AG04450 (cell line): ENCODE results near the gene TOR4A. TPM values are rescaled to one million over a fixed set of nuclear protein-coding genes. Genes with fewer than 3 reads are reported as not detected.

ENCODE experiments used
- CTCF ChIA-PET: fragments of 300-600, 350-600 bp; formaldehyde crosslinking; extraction: SDS; loops from one replicate; lab custom pipeline; 2022; ENCODE audit warnings: antibody characterized with exemption, inconsistent platforms; lab: Charles Lee
- POLR2A ChIA-PET: fragments of 350-600 bp; formaldehyde crosslinking; extraction: SDS; loops from one replicate; lab custom pipeline; 2021; ENCODE audit warnings: antibody characterized with exemption, inconsistent platforms; lab: Yijun Ruan, JAX
- DNase-seq: peaks from one replicate; pipeline ENCODE4 v3.0.0-alpha.2; 2011; ENCODE audit warnings: low read depth, low spot score
- H3K27ac ChIP-seq: one replicate; pipeline ENCODE4 v1.5.1; 2012; ENCODE audit warnings: low read depth, low read length, control low read depth
- H3K27me3 ChIP-seq: one replicate; pipeline ENCODE4 v1.6.0; 2012; ENCODE audit warnings: low read length; ENCODE audit not compliant: control insufficient read depth, insufficient read depth
- H3K4me3 ChIP-seq: 2 replicates; pipeline ENCODE4 v1.5.1; 2011; ENCODE audit warnings: mild to moderate bottlenecking, low read depth, low read length, control low read depth
- H3K9me3 ChIP-seq: 2 replicates; pipeline ENCODE4 v1.5.1; 2012; ENCODE audit warnings: low read length; ENCODE audit not compliant: control insufficient read depth, insufficient read depth
- CTCF ChIP-seq: IDR thresholded peaks from 2 replicates; pipeline ENCODE4 v1.5.1; 2011; ENCODE audit warnings: low read depth, low read length, control low read depth, inconsistent platforms
- polyA minus RNA-seq: library from RNA; depleted of rRNA, polyadenylated mRNA; stranded (reverse); fragments of >200 nt; gene quantifications from 2 replicates; pipeline ENCODE4 v1.2.3, GENCODE V29; 2011; rRNA and poly(A)+ RNA removed
- polyA plus RNA-seq: library from polyadenylated mRNA; depleted of rRNA; stranded (reverse); fragments of >200 nt; gene quantifications from 2 replicates; pipeline ENCODE4 v1.2.3, GENCODE V29; 2011; rRNA removed

The TOR4A gene
- polyA plus RNA-seq = 14.1 and 18.7 TPM in 2 replicates
- 10.9 and 14.8 TPM in 2 replicates for polyA minus RNA-seq

- Histone ChIP-seq H3K27ac (peak within 1 kb of the TSS; percentile 84), H3K27me3 (no peaks in the 10 kb centered on the region), H3K9me3 (peaks cover 5% of the 10 kb centered on the region; the same call in 1 of the 2 replicates), H3K4me3 (peak within 1 kb of the TSS; percentile 77)
- DNase-seq = peak; percentile 54
- CTCF ChIA-PET = interaction anchor here (1.3 kb wide), 1 partner anchor 41 kb away, joined by 5 read pairs; no protein-coding TSS in a partner anchor
- TF ChIP-seq CTCF = peak; percentile 38
- POLR2A ChIA-PET = interaction anchor here (0.5 to 1.8 kb wide), 8 partner anchors 10 to 285 kb away, joined by 3 to 21 read pairs (median 4); partner anchors contain the start of genes NELFB, PAXX and TUBB4B
Measured at GRCh38 chr9:137277329-137278041, at the start of gene TOR4A. TOR4A (plus strand) TSS chr9:137277726; CDS start chr9:137278690, 964 bp downstream.

DNA sequence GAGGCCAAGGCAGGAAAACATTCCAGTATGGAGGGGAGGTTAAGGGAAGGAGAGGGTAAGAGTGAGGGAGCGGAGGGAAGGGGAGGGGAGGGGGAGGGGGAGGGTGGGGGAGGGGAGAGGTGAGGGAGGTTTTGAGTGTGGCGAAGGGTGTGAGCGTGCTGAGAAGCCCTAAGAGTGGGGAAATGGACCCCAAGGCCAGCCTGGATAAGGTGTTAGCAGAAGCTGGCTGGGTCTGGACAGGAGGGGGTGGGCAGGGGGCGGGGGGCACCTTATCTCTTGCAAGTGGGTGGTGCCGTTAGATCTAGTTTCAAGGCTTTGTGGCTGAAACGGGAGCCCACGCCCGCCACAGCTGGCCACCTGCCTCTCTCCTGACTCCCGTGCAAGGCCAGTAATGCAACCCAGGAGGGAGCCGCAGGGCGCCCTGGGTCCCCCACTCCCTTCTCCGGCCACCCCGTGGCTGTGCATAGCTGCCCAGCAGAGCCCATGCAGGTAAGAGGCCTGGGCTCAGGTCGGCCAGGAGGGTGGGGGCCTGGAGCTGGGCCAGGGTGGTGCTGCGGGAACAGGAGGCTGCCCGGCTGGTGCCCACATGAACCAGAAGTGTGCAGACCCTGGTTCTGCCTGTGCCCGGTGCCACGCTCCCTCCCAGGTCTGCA, 49.5 kb upstream of the TOR4A start:
- TF ChIP-seq CTCF = no peak
- H3K4me3 ChIP-seq = no peak overlapping the region
- CTCF ChIA-PET = interaction anchor here (0.7 to 2.4 kb wide), 9 partner anchors 9 to 199 kb away, joined by 3 to 14 read pairs (median 5); no protein-coding TSS in a partner anchor
- no peak overlapping the region for H3K27ac ChIP-seq
- H3K9me3 ChIP-seq = no peaks in the 10 kb centered on the region; the same call in 1 of the 2 replicates
- no peaks in the 10 kb centered on the region for H3K27me3 ChIP-seq
- POLR2A ChIA-PET = interaction anchor here (0.8 to 1.8 kb wide), 4 partner anchors 12 to 141 kb away, joined by 3 to 7 read pairs (median 4); partner anchors contain the start of genes MAN1B1 and TUBB4B
- DNase-seq = no peak

DNA sequence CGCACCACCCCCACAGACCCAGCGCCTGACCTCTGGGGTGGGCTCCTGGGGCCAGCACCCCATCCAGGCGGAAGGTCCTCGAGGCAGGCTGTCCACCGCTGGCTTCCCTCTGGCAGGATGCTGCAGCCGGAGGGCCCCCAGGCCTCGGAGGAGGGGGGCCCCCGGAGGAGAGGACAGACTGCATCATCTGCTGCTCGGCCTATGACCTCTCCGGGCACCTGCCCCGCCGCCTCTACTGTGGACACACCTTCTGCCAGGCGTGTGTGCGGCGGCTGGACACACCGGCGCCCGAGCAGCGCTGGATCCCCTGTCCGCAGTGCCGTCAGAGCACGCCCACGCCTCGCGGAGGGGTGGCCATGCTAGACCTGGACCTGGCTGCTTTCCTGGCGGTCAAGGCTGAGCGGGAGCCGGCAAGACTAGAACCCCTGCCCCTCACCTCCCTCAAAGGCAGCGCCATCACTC, 49.0 kb upstream of the TOR4A start:
- no peak for TF ChIP-seq CTCF
- POLR2A ChIA-PET = interaction anchor here (1.8 kb wide), 1 partner anchor 12 kb away, joined by 7 read pairs; the partner anchor contains the start of gene TUBB4B
- CTCF ChIA-PET = interaction anchor here (1.2 to 2.4 kb wide), 5 partner anchors 8 to 200 kb away, joined by 3 to 14 read pairs (median 8); no protein-coding TSS in a partner anchor
- DNase-seq = no peak
- H3K27ac ChIP-seq = no peak overlapping the region
- H3K4me3 ChIP-seq = no peak overlapping the region
- no peaks in the 10 kb centered on the region; the same call in 1 of the 2 replicates for H3K9me3 ChIP-seq
- no peaks in the 10 kb centered on the region for H3K27me3 ChIP-seq

- no peak for TF ChIP-seq CTCF
- ChIA-PET POLR2A (interaction anchor here (0.6 to 1.9 kb wide), 2 partner anchors 12 to 24 kb away, joined by 3 to 7 read pairs; partner anchors contain the start of gene TUBB4B), CTCF (interaction anchor here (0.5 to 0.6 kb wide), 2 partner anchors 73 to 182 kb away, joined by 3 read pairs; no protein-coding TSS in a partner anchor)
- Histone ChIP-seq H3K27me3 (no peaks in the 10 kb centered on the region), H3K27ac (no peak overlapping the region), H3K4me3 (no peak overlapping the region), H3K9me3 (no peaks in the 10 kb centered on the region; the same call in 1 of the 2 replicates)
- DNase-seq = no peak
Measured at GRCh38 chr9:137228968-137229896, 48.3 kb upstream of the TOR4A start.
